Upper lobe of left lung (tissue), 4 donors: ENCODE data around the gene KHDC4.

Experiments used
- EP300 ChIP-seq, 4 donors: sonication (generic); formaldehyde crosslinking; IDR thresholded peaks; one replicate each; pipeline ENCODE4 v1.5.1; 2017; ENCODE audit warnings: antibody characterized with exemption in 4 of 4, control low read depth in 2 of 4
- POLR2A ChIP-seq, 4 donors: fragments of 450-650 bp; IDR thresholded peaks; one replicate each; pipeline ENCODE4 v1.5.1; 2016 to 2017; ENCODE audit warnings: antibody characterized with exemption in 4 of 4, mild to moderate bottlenecking in 2 of 4
- TF ChIP-seq, protein P1 (sequence below), 6 experiments: fragments of 450-650 bp in 4 of 6; fragments of 200-600 bp in 2 of 6; sonication (generic) in 2 of 6; IDR thresholded peaks; one replicate each; pipeline ENCODE4 v1.5.1; 2016 to 2019; ENCODE audit warnings: antibody characterized with exemption in 6 of 6

DNA sequence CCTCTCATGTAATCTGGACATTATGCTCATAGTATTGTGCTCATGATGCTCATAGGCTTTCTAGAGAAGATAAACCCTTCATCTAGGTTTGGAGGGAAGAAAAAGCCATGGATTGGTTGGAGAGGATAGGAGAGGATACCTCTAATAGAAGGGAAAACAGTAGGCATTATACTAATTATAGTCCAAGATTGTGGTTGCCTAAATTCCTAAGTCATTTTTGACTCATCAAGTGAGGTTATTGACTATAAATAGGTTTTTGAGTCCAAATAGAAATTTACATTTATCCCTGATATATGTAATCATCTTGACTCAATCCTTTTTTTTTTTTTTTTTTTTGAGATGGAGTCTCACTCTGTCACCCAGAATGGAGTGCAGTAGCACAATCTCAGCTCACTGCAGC, 69.8 kb downstream of the KHDC4 start:
- TF ChIP-seq, protein P1, sequence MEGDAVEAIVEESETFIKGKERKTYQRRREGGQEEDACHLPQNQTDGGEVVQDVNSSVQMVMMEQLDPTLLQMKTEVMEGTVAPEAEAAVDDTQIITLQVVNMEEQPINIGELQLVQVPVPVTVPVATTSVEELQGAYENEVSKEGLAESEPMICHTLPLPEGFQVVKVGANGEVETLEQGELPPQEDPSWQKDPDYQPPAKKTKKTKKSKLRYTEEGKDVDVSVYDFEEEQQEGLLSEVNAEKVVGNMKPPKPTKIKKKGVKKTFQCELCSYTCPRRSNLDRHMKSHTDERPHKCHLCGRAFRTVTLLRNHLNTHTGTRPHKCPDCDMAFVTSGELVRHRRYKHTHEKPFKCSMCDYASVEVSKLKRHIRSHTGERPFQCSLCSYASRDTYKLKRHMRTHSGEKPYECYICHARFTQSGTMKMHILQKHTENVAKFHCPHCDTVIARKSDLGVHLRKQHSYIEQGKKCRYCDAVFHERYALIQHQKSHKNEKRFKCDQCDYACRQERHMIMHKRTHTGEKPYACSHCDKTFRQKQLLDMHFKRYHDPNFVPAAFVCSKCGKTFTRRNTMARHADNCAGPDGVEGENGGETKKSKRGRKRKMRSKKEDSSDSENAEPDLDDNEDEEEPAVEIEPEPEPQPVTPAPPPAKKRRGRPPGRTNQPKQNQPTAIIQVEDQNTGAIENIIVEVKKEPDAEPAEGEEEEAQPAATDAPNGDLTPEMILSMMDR (IDR thresholded peaks at IDR 0.05) = no peak
- no peak for TF ChIP-seq EP300 (IDR thresholded peaks at IDR 0.05)
- no peak for TF ChIP-seq POLR2A (IDR thresholded peaks at IDR 0.05)
